GM19467 (cell line): ENCODE results near the gene NOTCH3.

Experiments used
- ATAC-seq: cut with Tn5 transposase; IDR thresholded peaks from one replicate; pipeline ENCODE4 v1.9.1; 2021; ENCODE audit warnings: mild to moderate bottlenecking, moderate library complexity; ENCODE audit not compliant: unreplicated experiment

Gene NOTCH3

GRCh38 chr19:15236886-15237285 lies 36.1 kb upstream of the NOTCH3 start:
- ATAC-seq = no peak

GRCh38 chr19:15235781-15236180 lies 35.0 kb upstream of the NOTCH3 start:
- ATAC-seq = no peak

GRCh38 chr19:15234431-15235130 lies 33.8 kb upstream of the NOTCH3 start:
- no peak for ATAC-seq

- no peak for ATAC-seq
These were observed 30.5 kb upstream of the NOTCH3 start for GRCh38 chr19:15231271-15231670.

GRCh38 chr19:15227261-15227660 lies 26.5 kb upstream of the NOTCH3 start:
- ATAC-seq = no peak

GRCh38 chr19:15225760-15226159 lies 25.0 kb upstream of the NOTCH3 start:
- no peak for ATAC-seq

- ATAC-seq = no peak
These were observed 23.0 kb upstream of the NOTCH3 start for GRCh38 chr19:15223649-15224361.

- peak; percentile 66 for ATAC-seq
These were observed 22.2 kb upstream of the NOTCH3 start for GRCh38 chr19:15222738-15223648.

GRCh38 chr19:15220833-15221232 lies 20.0 kb upstream of the NOTCH3 start:
- no peak for ATAC-seq

- ATAC-seq = no peak
These were observed 17.7 kb upstream of the NOTCH3 start for GRCh38 chr19:15218501-15218900.

- ATAC-seq = no peak
These were observed 15.6 kb upstream of the NOTCH3 start for GRCh38 chr19:15216363-15216762.

GRCh38 chr19:15213715-15214381 lies 13.1 kb upstream of the NOTCH3 start:
- no peak for ATAC-seq

GRCh38 chr19:15212711-15213110 lies 11.9 kb upstream of the NOTCH3 start:
- no peak for ATAC-seq

GRCh38 chr19:15210323-15210781 lies 9.6 kb upstream of the NOTCH3 start:
- ATAC-seq = no peak

GRCh38 chr19:15201374-15202023 lies 704 bp upstream of the NOTCH3 start:
- ATAC-seq = no peak

GRCh38 chr19:15199661-15200552 lies 888 bp downstream of the NOTCH3 start:
- ATAC-seq = no peak

GRCh38 chr19:15198951-15199660 lies 1.7 kb downstream of the NOTCH3 start:
- ATAC-seq = no peak

- ATAC-seq = no peak
These were observed 2.9 kb downstream of the NOTCH3 start for GRCh38 chr19:15197942-15198341.
